HepG2 (cell line): ENCODE measurements around the gene PCNT. TPM values are rescaled to one million over a fixed set of nuclear protein-coding genes. Genes with fewer than 3 reads are reported as not detected.
A peak's percentile ranks its signal among the peaks of the same experiment; 100 is the strongest.

Source experiments
- BCL3 ChIP-seq: sonication (generic); formaldehyde crosslinking; IDR thresholded peaks from 2 replicates; pipeline ENCODE4 v1.5.1; 2020; ENCODE audit warnings: mild to moderate bottlenecking, missing genetic modification reagents, moderate library complexity
- CTCF ChIP-seq: sonication (generic); formaldehyde crosslinking; IDR thresholded peaks from 2 replicates; pipeline ENCODE4 v1.5.0; 2020; ENCODE audit warnings: mild to moderate bottlenecking, missing genetic modification reagents, moderate library complexity
- ELK4 ChIP-seq: sonication (generic); formaldehyde crosslinking; IDR thresholded peaks from 2 replicates; pipeline ENCODE4 v1.9.0; 2021; ENCODE audit warnings: missing genetic modification reagents, borderline replicate concordance
- GFI1 ChIP-seq: sonication (generic); formaldehyde crosslinking; IDR thresholded peaks from 2 replicates; pipeline ENCODE4 v1.5.0; 2020; ENCODE audit warnings: missing genetic modification reagents, mild to moderate bottlenecking, borderline replicate concordance
- HOXD1 ChIP-seq: sonication (generic); formaldehyde crosslinking; IDR thresholded peaks from 2 replicates; pipeline ENCODE4 v1.5.0; 2020; ENCODE audit warnings: missing genetic modification reagents
- NFATC3 ChIP-seq: sonication (generic); formaldehyde crosslinking; IDR thresholded peaks from 2 replicates; pipeline ENCODE4 v1.5.1; 2020; ENCODE audit warnings: mild to moderate bottlenecking, missing genetic modification reagents
- NFE2L1 ChIP-seq: sonication (generic); formaldehyde crosslinking; IDR thresholded peaks from 2 replicates; pipeline ENCODE4 v1.4.0; 2020; ENCODE audit warnings: missing genetic modification reagents, mild to moderate bottlenecking, borderline replicate concordance
- PRDM15 ChIP-seq: sonication (generic); formaldehyde crosslinking; IDR thresholded peaks from 2 replicates; pipeline ENCODE4 v1.4.0; 2020; ENCODE audit warnings: missing genetic modification reagents
- REST ChIP-seq, 2 experiments: IDR thresholded peaks; 2 replicates each; pipeline ENCODE4 v1.6.1; 2011 to 2012; ENCODE audit warnings: low read length in 2 of 2, borderline replicate concordance in 1 of 2, low read depth in 1 of 2, mild to moderate bottlenecking in 1 of 2, moderate library complexity in 1 of 2
- TCF7 ChIP-seq: sonication (generic); IDR thresholded peaks from 2 replicates; pipeline ENCODE4 v1.6.1; 2016; ENCODE audit warnings: antibody characterized with exemption, low read depth
- THAP11 ChIP-seq: IDR thresholded peaks from 2 replicates; pipeline ENCODE4 v1.6.1; 2016; ENCODE audit warnings: missing biosample characterization, missing genetic modification reagents
- U2AF1 ChIP-seq: fragments of 200-400 bp; formaldehyde crosslinking; optimal IDR thresholded peaks from 2 replicates; pipeline ENCODE3; 2017; ENCODE audit warnings: mild to moderate bottlenecking, low read depth, low read length
- ZNF160 ChIP-seq: sonication (generic); formaldehyde crosslinking; IDR thresholded peaks from 2 replicates; pipeline ENCODE4 v1.8.0; 2022; ENCODE audit warnings: mild to moderate bottlenecking, inconsistent platforms, missing genetic modification reagents
- ZNF33A ChIP-seq: sonication (generic); formaldehyde crosslinking; IDR thresholded peaks from 2 replicates; pipeline ENCODE4 v1.5.1; 2020; ENCODE audit warnings: missing genetic modification reagents, mild to moderate bottlenecking, moderate library complexity, borderline replicate concordance
- ZNF484 ChIP-seq: sonication (generic); formaldehyde crosslinking; IDR thresholded peaks from 2 replicates; pipeline ENCODE4 v1.5.1; 2020; ENCODE audit warnings: mild to moderate bottlenecking, low read depth, missing genetic modification reagents, borderline replicate concordance
- ZNF607 ChIP-seq: sonication (generic); formaldehyde crosslinking; IDR thresholded peaks from 2 replicates; pipeline ENCODE4 v1.5.1; 2020; ENCODE audit warnings: missing genetic modification reagents, mild to moderate bottlenecking, borderline replicate concordance
- polyA plus RNA-seq, 8 experiments: library from polyadenylated mRNA; depleted of rRNA in 3 of 8; stranded (reverse) in 7 of 8; unstranded in 1 of 8; fragments of >200 nt; fragmentation: Illumina TruSeq in 4 of 8; extraction: Trizol in 4 of 8; gene quantifications; 2 replicates each; pipeline versions ENCODE4 v1.2.1 to v1.2.3, GENCODE V29; 2011 to 2016; ENCODE audit warnings: low read depth in 4 of 8, missing spikeins in 1 of 8, mixed read lengths in 1 of 8; ENCODE audit not compliant: insufficient read depth in 1 of 8
- total RNA-seq, 5 experiments: library from RNA; depleted of rRNA; stranded (reverse); fragments of >200 nt; fragmentation: Illumina TruSeq; extraction: Trizol; gene quantifications; 2 replicates each; pipeline ENCODE4 v1.2.3, GENCODE V29; 2016; ENCODE audit warnings: low read depth in 1 of 5

PCNT gene
- total and polyA plus RNA-seq, 2 of the 13 experiments (the other 11 are each of a cell fraction or from before 2014, with no cell fraction given): 5.6 to 12.4 TPM

GRCh38 chr21:46324390-46325072 lies 575 bp downstream of the PCNT start (continued):
- no peak for TF ChIP-seq REST (IDR thresholded peaks at IDR 0.05; ENCODE audit: borderline replicate concordance in 1 of 2, low read depth in 1 of 2, low read length in 2 of 2)
- TF ChIP-seq BCL3 (CRISPR knock-in tag): peak; percentile 43; the same call in 1 of the 2 replicates
- no peak for TF ChIP-seq HOXD1
- no peak for TF ChIP-seq ELK4 (CRISPR knock-in tag)
- TF ChIP-seq THAP11 (CRISPR knock-in tag): peak; percentile 27; the same call in 1 of the 2 replicates
- no peak for TF ChIP-seq NFE2L1 (CRISPR knock-in tag)
- TF ChIP-seq ZNF484: no peak
- TF ChIP-seq GFI1 (CRISPR knock-in tag): no peak
- TF ChIP-seq CTCF (CRISPR knock-in tag): peak; percentile 2; the same call in 1 of the 2 replicates
- TF ChIP-seq U2AF1: no peak
- peak; percentile 24; the same call in 1 of the 2 replicates for TF ChIP-seq PRDM15 (CRISPR knock-in tag)
- no peak for TF ChIP-seq ZNF160 (CRISPR knock-in tag)
- no peak for TF ChIP-seq TCF7
- no peak for TF ChIP-seq NFATC3 (CRISPR knock-in tag)
- TF ChIP-seq ZNF607 (CRISPR knock-in tag): no peak
- TF ChIP-seq ZNF33A (CRISPR knock-in tag): no peak
